ENCODE results near the gene AMBP. TPM values are rescaled to one million over a fixed set of nuclear protein-coding genes. Genes with fewer than 3 reads are reported as not detected.

Gene AMBP
- total and polyA plus RNA-seq, 2 of the 13 experiments (the other 11 are each of a cell fraction or from before 2014, with no cell fraction given), result 1,510 to 2,580 TPM

DNA sequence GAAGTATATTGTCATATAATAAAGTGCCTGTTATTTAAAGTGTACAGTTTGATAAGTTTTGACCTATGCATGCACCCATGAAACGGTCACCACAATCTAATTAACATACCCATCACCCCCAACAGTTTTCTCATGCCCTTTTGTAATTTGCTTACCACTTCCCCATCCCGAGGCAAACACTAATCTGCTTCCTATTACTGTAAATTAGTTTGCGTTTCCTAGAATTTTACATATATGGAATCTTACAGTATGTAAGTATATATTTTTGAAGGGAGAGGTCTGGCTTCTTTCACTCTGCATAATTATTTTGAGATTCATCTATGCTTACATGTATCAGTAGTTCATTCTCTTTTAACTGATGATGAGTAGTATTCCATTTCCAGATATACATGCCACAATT lies 56.5 kb downstream of the AMBP start (continued):
- TF ChIP-seq, protein P1, sequence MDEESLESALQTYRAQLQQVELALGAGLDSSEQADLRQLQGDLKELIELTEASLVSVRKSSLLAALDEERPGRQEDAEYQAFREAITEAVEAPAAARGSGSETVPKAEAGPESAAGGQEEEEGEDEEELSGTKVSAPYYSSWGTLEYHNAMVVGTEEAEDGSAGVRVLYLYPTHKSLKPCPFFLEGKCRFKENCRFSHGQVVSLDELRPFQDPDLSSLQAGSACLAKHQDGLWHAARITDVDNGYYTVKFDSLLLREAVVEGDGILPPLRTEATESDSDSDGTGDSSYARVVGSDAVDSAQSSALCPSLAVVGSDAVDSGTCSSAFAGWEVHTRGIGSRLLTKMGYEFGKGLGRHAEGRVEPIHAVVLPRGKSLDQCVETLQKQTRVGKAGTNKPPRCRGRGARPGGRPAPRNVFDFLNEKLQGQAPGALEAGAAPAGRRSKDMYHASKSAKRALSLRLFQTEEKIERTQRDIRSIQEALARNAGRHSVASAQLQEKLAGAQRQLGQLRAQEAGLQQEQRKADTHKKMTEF (CRISPR knock-in tag; IDR thresholded peaks at IDR 0.05), result no peak
- TF ChIP-seq ZNF543 (CRISPR knock-in tag; IDR thresholded peaks at IDR 0.05) (no peak), ZNF451 (CRISPR knock-in tag; IDR thresholded peaks at IDR 0.05) (no peak)

DNA sequence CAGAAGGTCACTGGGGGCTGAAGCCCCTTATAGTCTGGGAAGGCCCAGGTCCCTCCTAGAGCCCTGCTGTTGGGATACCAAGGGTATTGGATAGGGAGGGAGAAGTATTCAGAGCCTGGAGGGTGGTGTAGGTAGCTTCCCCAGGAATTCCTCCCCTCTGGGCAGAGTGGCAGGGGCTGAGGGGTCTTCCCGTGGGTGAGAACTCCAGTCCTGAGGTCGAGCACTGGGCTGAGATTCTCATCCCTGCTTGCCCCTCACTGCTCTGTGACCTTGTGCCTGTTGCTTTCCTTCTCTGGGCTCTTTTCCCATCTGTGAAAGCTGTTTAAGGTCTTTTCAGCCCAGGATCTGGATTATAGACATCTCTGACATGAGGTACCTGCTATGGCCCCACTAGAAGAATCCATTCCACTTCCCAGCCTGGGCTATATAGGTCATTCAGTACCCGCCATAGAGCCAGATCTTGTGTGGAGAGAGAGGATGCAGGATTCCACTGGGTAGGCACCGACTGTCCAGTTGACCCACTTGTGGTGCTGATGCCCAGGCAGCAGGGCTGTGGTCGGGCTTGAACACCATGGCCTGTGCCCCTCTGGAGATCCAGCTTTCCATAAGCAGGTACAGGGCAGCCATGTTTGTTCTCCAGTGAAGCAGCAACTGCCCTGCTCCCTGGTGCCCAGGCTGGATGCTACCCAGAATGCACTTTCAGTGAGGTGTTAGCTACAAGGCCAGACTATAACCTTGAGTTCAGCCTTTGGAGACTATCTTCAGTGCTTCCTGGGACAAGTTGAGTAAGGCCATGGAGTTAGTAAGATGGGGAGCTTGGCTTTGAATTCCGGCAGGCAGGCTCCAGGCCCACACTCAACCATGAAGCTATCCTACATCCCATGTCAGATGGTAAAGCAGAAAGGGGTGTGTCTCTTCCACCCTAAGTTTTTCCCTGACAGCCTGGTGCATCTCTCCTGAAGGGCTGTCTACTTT lies 60.1 kb downstream of the AMBP start:
- H3K36me3 ChIP-seq (replicated peaks in 1 of 2; ENCODE audit: control insufficient read depth in 1 of 2, insufficient read depth in 2 of 2, low read length in 2 of 2), result no peaks in the 10 kb centered on the region
- no peak overlapping the region for H3K27ac ChIP-seq (ENCODE audit: extremely low read length, insufficient read depth, low read length)
- DNase-seq (ENCODE audit: low spot score) (no peak), FAIRE-seq (no peak), ATAC-seq (no peak)
- H3K79me2 ChIP-seq (ENCODE audit: insufficient read depth, low read length), result no peaks in the 10 kb centered on the region
- H3K4me3 ChIP-seq (replicated peaks in 1 of 3; ENCODE audit: insufficient read depth in 1 of 3, low read depth in 2 of 3, low read length in 3 of 3), result no peak overlapping the region
- intact Hi-C loops (cut with micrococcal nuclease; ENCODE audit: unreplicated experiment), result no loop called here
- in situ Hi-C loops (cut with HindIII; ENCODE audit: extremely low pct_ligation_motif_present, low pct_unique_long_range_greater_than_20kb), result no loop called here
- H3K9ac ChIP-seq (ENCODE audit: insufficient read depth, low read depth, low read length), result no peak overlapping the region
- H3K9me3 ChIP-seq (ENCODE audit: low read length), result no peaks in the 10 kb centered on the region
- no peaks in the 10 kb centered on the region for H4K20me1 ChIP-seq (ENCODE audit: insufficient read depth, low read length)
- BruUV-seq (replicated peaks), result no TSS peak
- ChIA-PET CTCF (ENCODE audit: low intra/inter-chr PET ratio, low total read pairs) (no interaction called here), POLR2A (no interaction called here)
- H3K27me3 ChIP-seq (ENCODE audit: control insufficient read depth in 1 of 2, insufficient read depth in 2 of 2, low read length in 2 of 2), result no peaks in the 10 kb centered on the region; a peak in 1 of 5 replicates
- no peak overlapping the region for H2AFZ ChIP-seq (ENCODE audit: low read length)
- 24% methylated on average over 5 of the region's 6 CpGs for WGBS (ENCODE audit: low lambda C conversion rate)
- H3K4me2 ChIP-seq (ENCODE audit: low read depth, low read length), result no peak overlapping the region
- H3K4me1 ChIP-seq (ENCODE audit: insufficient read depth, low read length), result peaks cover 6% of the 10 kb centered on the region
- no peak for TF ChIP-seq NFIB (CRISPR knock-in tag; IDR thresholded peaks at IDR 0.05; ENCODE audit: borderline replicate concordance)
- no peak for TF ChIP-seq ZNF34 (CRISPR knock-in tag; IDR thresholded peaks at IDR 0.05; ENCODE audit: borderline replicate concordance)
- TF ChIP-seq YY1 (IDR thresholded peaks at IDR 0.05; ENCODE audit: insufficient read depth, insufficient replicate concordance, low read depth, low read length), result no peak
- TF ChIP-seq ZNF546 (CRISPR knock-in tag; conservative IDR thresholded peaks at IDR 0.05), result no peak
- TF ChIP-seq, protein P2, sequence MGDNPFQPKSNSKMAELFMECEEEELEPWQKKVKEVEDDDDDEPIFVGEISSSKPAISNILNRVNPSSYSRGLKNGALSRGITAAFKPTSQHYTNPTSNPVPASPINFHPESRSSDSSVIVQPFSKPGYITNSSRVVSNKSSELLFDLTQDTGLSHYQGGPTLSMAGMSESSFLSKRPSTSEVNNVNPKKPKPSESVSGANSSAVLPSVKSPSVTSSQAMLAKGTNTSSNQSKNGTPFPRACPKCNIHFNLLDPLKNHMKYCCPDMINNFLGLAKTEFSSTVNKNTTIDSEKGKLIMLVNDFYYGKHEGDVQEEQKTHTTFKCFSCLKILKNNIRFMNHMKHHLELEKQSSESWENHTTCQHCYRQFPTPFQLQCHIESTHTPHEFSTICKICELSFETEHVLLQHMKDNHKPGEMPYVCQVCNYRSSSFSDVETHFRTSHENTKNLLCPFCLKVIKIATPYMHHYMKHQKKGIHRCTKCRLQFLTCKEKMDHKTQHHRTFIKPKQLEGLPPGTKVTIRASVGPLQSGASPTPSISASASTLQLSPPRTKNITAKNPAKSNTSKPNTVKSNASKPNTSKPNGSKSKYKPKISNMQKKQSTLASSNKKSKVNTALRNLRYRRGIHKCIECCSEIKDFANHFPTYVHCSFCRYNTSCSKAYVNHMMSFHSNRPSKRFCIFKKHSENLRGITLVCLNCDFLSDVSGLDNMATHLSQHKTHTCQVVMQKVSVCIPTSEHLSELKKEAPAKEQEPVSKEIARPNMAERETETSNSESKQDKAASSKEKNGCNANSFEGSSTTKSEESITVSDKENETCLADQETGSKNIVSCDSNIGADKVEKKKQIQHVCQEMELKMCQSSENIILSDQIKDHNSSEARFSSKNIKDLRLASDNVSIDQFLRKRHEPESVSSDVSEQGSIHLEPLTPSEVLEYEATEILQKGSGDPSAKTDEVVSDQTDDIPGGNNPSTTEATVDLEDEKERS (CRISPR knock-in tag; IDR thresholded peaks at IDR 0.05), result no peak
- TF ChIP-seq, protein P3, sequence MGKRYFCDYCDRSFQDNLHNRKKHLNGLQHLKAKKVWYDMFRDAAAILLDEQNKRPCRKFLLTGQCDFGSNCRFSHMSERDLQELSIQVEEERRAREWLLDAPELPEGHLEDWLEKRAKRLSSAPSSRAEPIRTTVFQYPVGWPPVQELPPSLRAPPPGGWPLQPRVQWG (CRISPR knock-in tag; IDR thresholded peaks at IDR 0.05; ENCODE audit: borderline replicate concordance, low read depth), result no peak
- TF ChIP-seq ZC3H13 (CRISPR knock-in tag; IDR thresholded peaks at IDR 0.05), result no peak
- no peak for TF ChIP-seq HMG20B (CRISPR knock-in tag; conservative IDR thresholded peaks at IDR 0.05)
- TF ChIP-seq, protein P4, sequence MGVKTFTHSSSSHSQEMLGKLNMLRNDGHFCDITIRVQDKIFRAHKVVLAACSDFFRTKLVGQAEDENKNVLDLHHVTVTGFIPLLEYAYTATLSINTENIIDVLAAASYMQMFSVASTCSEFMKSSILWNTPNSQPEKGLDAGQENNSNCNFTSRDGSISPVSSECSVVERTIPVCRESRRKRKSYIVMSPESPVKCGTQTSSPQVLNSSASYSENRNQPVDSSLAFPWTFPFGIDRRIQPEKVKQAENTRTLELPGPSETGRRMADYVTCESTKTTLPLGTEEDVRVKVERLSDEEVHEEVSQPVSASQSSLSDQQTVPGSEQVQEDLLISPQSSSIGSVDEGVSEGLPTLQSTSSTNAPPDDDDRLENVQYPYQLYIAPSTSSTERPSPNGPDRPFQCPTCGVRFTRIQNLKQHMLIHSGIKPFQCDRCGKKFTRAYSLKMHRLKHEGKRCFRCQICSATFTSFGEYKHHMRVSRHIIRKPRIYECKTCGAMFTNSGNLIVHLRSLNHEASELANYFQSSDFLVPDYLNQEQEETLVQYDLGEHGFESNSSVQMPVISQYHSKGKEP (CRISPR knock-in tag; IDR thresholded peaks at IDR 0.05), result no peak
- no peak for TF ChIP-seq ZNF567 (CRISPR knock-in tag; IDR thresholded peaks at IDR 0.05; ENCODE audit: borderline replicate concordance)
- TF ChIP-seq XRCC5 (optimal IDR thresholded peaks at IDR 0.05; ENCODE audit: low read length), result no peak
- no peak for TF ChIP-seq KLF9 (CRISPR knock-in tag; IDR thresholded peaks at IDR 0.05; ENCODE audit: low read depth)
- TF ChIP-seq ZNF549 (CRISPR knock-in tag; IDR thresholded peaks at IDR 0.05), result no peak
